Thoracic aorta (tissue), 2 donors: ENCODE measurements around the gene MBD6. TPM values are rescaled to one million over a fixed set of nuclear protein-coding genes. Genes with fewer than 3 reads are reported as not detected.

Experiments
- ATAC-seq: fragments of 150-250 bp; one replicate; pipeline ENCODE4 v1.8.0; 2017; ENCODE audit warnings: low read depth; ENCODE audit not compliant: insufficient number of reproducible peaks, low FRiP score
- DNase-seq: peaks from one replicate; pipeline ENCODE4 v3.0.0-alpha.2; 2020; ENCODE audit warnings: low spot score
- H3K27ac ChIP-seq, 2 donors: fragments of 200-600 bp; sonication (generic); 1 replicate in 1 of 2; 2 replicates in 1 of 2; pipeline ENCODE4 v1.5.1; 2016; ENCODE audit warnings: mild to moderate bottlenecking in 2 of 2, moderate library complexity in 2 of 2
- H3K27me3 ChIP-seq: fragments of 200-600 bp; sonication (generic); replicated peaks from 2 replicates; pipeline ENCODE4 v1.6.0; 2016; ENCODE audit warnings: mild to moderate bottlenecking; ENCODE audit not compliant: insufficient read depth
- H3K36me3 ChIP-seq: fragments of 200-600 bp; sonication (generic); one replicate; pipeline ENCODE4 v1.5.1; 2016
- H3K4me1 ChIP-seq, 2 donors: fragments of 200-600 bp; sonication (generic); 1 replicate in 1 of 2; 2 replicates in 1 of 2; pipeline versions ENCODE4 v1.5.1 to v1.6.0; 2016; ENCODE audit warnings: low read depth in 2 of 2, mild to moderate bottlenecking in 1 of 2; ENCODE audit not compliant: control insufficient read depth in 1 of 2
- H3K4me3 ChIP-seq: fragments of 200-600 bp; sonication (generic); 2 replicates; pipeline ENCODE4 v1.5.1; 2016; ENCODE audit warnings: mild to moderate bottlenecking
- H3K9me3 ChIP-seq: fragments of 200-600 bp; sonication (generic); 2 replicates; pipeline ENCODE4 v1.5.1; 2016
- total RNA-seq, 2 donors: library from RNA; depleted of rRNA; stranded (reverse); fragments of >200 nt; gene quantifications; one replicate each; pipeline versions ENCODE4 v1.1.0 to v1.2.3, GENCODE V29; 2016
- TF ChIP-seq, protein P1 (sequence below): fragments of 200-600 bp; sonication (generic); IDR thresholded peaks from one replicate; pipeline ENCODE4 v1.5.1; 2019; ENCODE audit warnings: antibody characterized with exemption

MBD6 gene
- total RNA-seq, 2 donors from 2014 or later: 39.2 to 54.3 TPM

DNA sequence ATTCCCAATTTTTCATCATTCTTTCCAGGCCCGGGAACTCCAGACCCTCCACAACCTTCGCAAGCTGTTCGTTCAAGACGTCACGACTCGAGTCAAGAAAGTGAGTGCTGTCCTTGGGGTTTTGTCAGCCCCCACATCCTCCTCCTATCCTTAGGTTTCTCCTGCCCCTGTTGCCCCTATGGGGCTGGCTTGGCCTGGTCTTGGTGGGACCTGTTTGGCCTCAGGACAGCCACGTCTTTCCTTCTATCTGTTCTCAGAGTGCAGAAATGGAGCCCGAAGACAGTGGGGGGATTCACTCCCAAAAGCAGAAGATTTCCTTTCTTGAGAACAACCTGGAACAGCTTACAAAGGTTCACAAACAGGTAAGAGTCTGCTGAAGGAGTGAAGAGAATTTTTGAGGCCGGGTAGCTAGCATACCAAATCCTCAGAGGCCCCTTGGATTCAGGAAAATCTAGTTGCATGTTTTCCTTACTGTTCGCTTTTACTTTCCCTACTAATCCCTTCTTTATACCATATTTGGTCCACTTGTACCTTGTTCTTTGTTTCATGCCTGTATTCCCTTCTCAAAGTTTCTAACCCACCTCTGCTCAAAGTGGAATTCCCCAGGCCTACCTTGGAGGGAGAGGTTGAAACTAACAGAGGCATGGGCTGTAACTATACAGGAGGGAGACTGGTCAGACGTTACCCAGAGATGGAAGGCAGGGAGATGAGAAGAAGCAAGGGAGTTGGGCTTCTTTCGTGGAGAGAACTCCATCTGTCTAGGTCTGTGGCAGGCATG, 55.5 kb downstream of the MBD6 start:
- TF ChIP-seq, protein P1, sequence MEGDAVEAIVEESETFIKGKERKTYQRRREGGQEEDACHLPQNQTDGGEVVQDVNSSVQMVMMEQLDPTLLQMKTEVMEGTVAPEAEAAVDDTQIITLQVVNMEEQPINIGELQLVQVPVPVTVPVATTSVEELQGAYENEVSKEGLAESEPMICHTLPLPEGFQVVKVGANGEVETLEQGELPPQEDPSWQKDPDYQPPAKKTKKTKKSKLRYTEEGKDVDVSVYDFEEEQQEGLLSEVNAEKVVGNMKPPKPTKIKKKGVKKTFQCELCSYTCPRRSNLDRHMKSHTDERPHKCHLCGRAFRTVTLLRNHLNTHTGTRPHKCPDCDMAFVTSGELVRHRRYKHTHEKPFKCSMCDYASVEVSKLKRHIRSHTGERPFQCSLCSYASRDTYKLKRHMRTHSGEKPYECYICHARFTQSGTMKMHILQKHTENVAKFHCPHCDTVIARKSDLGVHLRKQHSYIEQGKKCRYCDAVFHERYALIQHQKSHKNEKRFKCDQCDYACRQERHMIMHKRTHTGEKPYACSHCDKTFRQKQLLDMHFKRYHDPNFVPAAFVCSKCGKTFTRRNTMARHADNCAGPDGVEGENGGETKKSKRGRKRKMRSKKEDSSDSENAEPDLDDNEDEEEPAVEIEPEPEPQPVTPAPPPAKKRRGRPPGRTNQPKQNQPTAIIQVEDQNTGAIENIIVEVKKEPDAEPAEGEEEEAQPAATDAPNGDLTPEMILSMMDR: no peak
- H3K27me3 ChIP-seq: no peaks in the 10 kb centered on the region
- ATAC-seq (no peak), DNase-seq (no peak)
- no peak overlapping the region for H3K4me3 ChIP-seq
- no peaks in the 10 kb centered on the region for H3K4me1 ChIP-seq
- H3K36me3 ChIP-seq: peaks cover 6% of the 10 kb centered on the region
- no peak overlapping the region for H3K27ac ChIP-seq
- no peaks in the 10 kb centered on the region for H3K9me3 ChIP-seq

DNA sequence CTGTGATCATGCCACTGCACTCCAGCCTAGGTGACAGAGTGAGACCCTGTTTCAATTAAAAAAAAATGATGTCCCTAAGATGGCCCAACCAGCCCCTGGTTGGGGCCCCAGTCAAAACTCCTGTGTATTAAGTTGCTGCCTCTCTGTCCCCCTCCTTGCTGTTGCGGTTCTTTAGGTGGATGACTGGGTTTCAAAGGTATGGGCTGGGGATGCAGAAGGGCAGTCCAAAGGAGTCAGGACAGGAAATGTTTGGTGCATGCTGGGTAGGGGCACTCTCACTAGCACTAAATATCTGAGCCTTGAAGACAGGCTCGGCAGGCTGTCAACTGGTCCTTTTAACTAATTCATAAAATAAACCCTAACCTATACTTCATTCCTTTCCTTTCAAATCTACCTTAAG, 56.4 kb downstream of the MBD6 start:
- ATAC-seq (no peak), DNase-seq (no peak)
- TF ChIP-seq, protein P1: no peak
- Histone ChIP-seq H3K9me3 (no peaks in the 10 kb centered on the region), H3K4me1 (no peaks in the 10 kb centered on the region), H3K36me3 (peaks cover 6% of the 10 kb centered on the region), H3K4me3 (no peak overlapping the region), H3K27ac (no peak overlapping the region), H3K27me3 (no peaks in the 10 kb centered on the region)

Other genes starting within 250 kb of the MBD6 start
- gene R3HDM2, start 91.8 kb upstream of the MBD6 start, total RNA-seq: 10 to 100 TPM; 26.5 to 62.4 TPM
- not detected for gene INHBC, start 88.0 kb upstream of the MBD6 start, total RNA-seq
- not detected for gene INHBE, start 67.5 kb upstream of the MBD6 start, total RNA-seq
- 10 to 100 TPM in 1 of 2 donors, 1 to 10 TPM in 1; 1.7 to 13.0 TPM for gene GLI1, start 63.0 kb upstream of the MBD6 start, total RNA-seq
- 10 to 100 TPM; 32.0 to 32.5 TPM for gene ARHGAP9, start 43.0 kb upstream of the MBD6 start, total RNA-seq
- gene MARS1, start 34.8 kb upstream of the MBD6 start, total RNA-seq: 100 to 1,000 TPM in 1 of 2 donors, 10 to 100 TPM in 1; 58.8 to 104 TPM
- 10 to 100 TPM; 35.5 to 39.6 TPM for gene DDIT3, start 2.3 kb upstream of the MBD6 start, total RNA-seq
- gene DCTN2, start 24.4 kb downstream of the MBD6 start, total RNA-seq: 100 to 1,000 TPM; 101 to 153 TPM
- 1 to 10 TPM in 1 of 2 donors, under 1 TPM in 1; 0.81 to 2.7 TPM for gene KIF5A, start 27.2 kb downstream of the MBD6 start, total RNA-seq
- 10 to 100 TPM; 33.4 to 39.9 TPM for gene PIP4K2C, start 68.4 kb downstream of the MBD6 start, total RNA-seq
- 10 to 100 TPM; 37.9 to 55.1 TPM for gene DTX3, start 82.0 kb downstream of the MBD6 start, total RNA-seq
- 10 to 100 TPM; 73.8 to 77.0 TPM for gene ARHGEF25, start 88.6 kb downstream of the MBD6 start, total RNA-seq
- 10 to 100 TPM in 1 of 2 donors, 1 to 10 TPM in 1; 4.0 to 11.0 TPM for gene B4GALNT1, start 110.4 kb downstream of the MBD6 start, total RNA-seq
- gene OS9, start 171.3 kb downstream of the MBD6 start, total RNA-seq: 100 to 1,000 TPM; 253 to 381 TPM
- 1 to 10 TPM; 1.2 to 3.5 TPM for gene AGAP2, start 215.9 kb downstream of the MBD6 start, total RNA-seq
- 100 to 1,000 TPM in 1 of 2 donors, 10 to 100 TPM in 1; 58.8 to 115 TPM for gene TSPAN31, start 222.2 kb downstream of the MBD6 start, total RNA-seq
- 10 to 100 TPM; 52.3 to 72.8 TPM for gene CDK4, start 229.5 kb downstream of the MBD6 start, total RNA-seq
- gene MARCHF9, start 232.3 kb downstream of the MBD6 start, total RNA-seq: 10 to 100 TPM in 1 of 2 donors, 1 to 10 TPM in 1; 8.8 to 11.2 TPM
- gene CYP27B1, start 244.3 kb downstream of the MBD6 start, total RNA-seq: 1 to 10 TPM in 1 of 2 donors, under 1 TPM in 1; 0.81 to 2.2 TPM
- 10 to 100 TPM; 10.4 to 13.5 TPM for gene METTL1, start 249.3 kb downstream of the MBD6 start, total RNA-seq
- gene EEF1AKMT3, start 249.8 kb downstream of the MBD6 start, total RNA-seq: 1 to 10 TPM; 7.0 to 9.7 TPM